C4-2B (cell line): Measurements from ENCODE around the gene ITPKB.
"Not testable (repeated sequence)": the region's sequence is repeated elsewhere in the genome, so short reads cannot be mapped to it uniquely, and the experiment has no call there.

ENCODE experiments used
- H3K27ac ChIP-seq: fragments of 450-650 bp; 2 replicates; pipeline ENCODE4 v1.5.1; 2017
- ZFX ChIP-seq: fragments of 450-650 bp; IDR thresholded peaks from 2 replicates; pipeline ENCODE4 v1.6.1; 2017
- TF ChIP-seq, protein P1 (sequence below): fragments of 450-650 bp; conservative IDR thresholded peaks from 2 replicates; pipeline ENCODE4 v1.5.1; 2017; ENCODE audit warnings: mild to moderate bottlenecking

ITPKB gene

DNA sequence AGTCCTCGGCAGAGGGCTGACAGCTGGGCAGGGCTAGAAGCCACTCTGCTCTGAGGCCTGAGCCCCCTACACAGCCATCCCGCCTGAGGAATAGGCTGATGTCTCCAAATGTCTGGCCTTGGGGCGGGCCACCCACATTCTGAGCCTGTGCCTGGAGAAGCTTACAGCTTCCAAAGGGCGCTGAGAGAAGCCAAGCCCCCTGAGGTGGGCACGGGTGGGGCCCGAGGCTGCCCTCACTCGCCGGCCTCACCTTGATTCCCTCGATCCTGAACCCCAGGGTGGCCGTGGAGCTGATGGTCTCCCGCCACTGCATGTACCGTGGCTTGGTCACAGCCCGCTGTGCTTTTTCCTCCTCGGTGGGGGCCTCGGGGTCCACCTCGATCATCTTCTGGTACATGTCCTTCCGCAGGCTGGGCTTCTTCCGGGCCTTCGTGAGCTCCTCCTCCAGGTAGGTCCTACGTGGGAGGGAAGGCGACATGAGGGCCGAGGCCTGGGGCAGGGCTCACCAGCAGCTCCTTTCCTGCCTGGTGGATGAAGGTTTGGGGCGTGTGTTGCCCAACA lies 97.3 kb downstream of the ITPKB start:
- no peak overlapping the region for H3K27ac ChIP-seq
- no peak for TF ChIP-seq ZFX
- TF ChIP-seq, protein P1, sequence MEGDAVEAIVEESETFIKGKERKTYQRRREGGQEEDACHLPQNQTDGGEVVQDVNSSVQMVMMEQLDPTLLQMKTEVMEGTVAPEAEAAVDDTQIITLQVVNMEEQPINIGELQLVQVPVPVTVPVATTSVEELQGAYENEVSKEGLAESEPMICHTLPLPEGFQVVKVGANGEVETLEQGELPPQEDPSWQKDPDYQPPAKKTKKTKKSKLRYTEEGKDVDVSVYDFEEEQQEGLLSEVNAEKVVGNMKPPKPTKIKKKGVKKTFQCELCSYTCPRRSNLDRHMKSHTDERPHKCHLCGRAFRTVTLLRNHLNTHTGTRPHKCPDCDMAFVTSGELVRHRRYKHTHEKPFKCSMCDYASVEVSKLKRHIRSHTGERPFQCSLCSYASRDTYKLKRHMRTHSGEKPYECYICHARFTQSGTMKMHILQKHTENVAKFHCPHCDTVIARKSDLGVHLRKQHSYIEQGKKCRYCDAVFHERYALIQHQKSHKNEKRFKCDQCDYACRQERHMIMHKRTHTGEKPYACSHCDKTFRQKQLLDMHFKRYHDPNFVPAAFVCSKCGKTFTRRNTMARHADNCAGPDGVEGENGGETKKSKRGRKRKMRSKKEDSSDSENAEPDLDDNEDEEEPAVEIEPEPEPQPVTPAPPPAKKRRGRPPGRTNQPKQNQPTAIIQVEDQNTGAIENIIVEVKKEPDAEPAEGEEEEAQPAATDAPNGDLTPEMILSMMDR = no peak

DNA sequence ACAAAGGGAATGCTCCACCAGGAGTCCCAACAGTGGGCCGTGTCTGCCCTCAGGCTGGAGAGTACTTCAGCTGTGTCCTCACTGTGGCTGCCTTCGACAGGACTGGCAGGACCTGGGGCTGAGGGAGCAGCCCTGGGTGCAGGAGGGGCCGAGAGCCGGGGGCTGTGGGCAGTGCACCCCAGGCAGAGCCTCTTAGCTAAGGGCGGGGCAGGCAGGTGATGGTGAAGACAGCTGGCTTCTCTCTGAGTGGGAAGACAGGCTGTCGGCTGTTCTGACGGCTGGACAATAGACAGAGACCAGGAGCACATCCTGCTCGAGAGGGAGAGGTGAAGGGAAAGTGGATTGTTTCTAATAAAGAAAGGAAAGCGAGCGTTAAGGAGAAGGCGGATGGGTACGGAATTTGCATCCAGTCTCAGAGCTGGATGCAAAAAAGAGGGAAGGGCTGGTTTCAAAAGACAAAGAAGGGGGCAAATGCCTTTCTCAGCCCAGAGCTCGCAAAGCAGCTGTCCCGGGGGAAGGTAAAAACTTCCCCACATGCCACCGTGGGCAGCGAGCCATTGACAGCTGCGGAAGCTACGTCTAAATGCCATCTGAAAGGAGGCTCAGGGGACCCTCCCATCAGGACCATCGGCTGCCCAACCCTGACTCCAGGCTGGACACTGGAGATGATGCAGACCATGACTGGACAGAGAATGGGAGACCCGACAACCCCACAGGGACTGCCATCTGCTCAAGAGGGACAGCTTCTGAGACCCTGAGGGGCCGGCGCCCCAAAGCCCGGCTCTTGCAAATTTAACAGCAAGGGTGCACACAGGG lies 98.6 kb downstream of the ITPKB start:
- no peak overlapping the region for H3K27ac ChIP-seq
- TF ChIP-seq, protein P1 = no peak
- no peak for TF ChIP-seq ZFX

DNA sequence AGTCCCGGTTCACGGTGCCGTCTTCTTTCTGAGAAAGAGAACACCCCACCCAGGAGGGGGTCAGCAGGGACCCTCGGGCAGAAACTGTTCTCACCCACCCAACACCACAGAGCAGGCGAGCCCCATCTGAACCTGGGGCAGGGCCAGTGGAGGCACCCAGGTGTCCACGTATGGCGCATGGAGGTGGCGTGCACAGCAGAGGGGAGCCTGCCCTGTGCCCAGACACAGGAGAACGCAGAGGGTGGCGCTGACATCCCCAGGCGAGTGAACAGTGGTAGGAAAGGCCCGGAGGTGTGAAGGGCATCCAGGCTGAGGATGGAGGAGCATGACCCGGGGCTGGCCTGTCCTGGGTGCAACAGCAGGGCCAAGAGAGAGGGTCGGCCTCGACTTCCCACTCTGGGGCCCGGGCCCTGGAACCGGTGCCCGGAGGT lies 99.4 kb downstream of the ITPKB start:
- no peak overlapping the region for H3K27ac ChIP-seq
- TF ChIP-seq ZFX = no peak
- TF ChIP-seq, protein P1 = no peak

DNA sequence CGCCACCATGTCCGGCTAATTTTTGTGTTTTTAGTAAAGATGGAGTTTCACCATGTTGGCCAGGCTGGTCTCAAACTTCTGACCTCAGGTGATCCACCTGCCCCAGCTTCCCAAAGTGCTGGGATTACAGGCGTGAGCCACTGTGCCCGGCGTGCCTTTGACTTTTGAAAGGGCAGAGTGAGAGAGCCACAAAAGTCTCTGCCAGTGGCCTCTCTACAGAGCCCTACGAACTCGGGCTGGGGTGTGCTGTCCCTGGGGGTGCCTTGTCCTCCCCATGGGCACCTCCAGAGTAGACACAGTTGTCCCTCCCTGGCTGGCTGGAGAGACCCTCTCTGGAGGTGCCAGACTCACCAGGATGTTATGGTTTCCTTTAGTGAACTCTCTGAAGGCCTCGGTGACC lies 99.9 kb downstream of the ITPKB start:
- H3K27ac ChIP-seq = not testable (repeated sequence)

DNA sequence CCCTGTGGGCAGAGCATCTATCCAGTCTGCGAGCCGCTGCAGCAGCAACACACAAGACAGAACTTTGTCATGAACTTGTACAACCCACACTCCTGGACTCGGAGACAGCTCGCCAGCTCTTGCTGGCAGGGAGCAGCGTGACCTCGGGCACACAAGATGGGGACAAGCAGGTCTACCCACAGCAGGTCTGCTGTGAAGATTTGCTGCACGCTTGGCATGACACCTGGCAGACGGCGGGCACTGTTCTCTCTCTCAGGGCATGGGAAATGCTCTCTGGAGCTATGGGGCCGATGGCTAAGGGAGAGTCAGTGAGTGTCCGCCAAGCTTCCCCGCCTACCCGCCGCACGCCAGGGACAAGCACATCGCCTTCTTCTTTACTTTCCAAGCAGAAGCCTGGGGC lies 100.5 kb downstream of the ITPKB start:
- TF ChIP-seq, protein P1 = no peak
- no peak for TF ChIP-seq ZFX
- H3K27ac ChIP-seq = no peak overlapping the region

DNA sequence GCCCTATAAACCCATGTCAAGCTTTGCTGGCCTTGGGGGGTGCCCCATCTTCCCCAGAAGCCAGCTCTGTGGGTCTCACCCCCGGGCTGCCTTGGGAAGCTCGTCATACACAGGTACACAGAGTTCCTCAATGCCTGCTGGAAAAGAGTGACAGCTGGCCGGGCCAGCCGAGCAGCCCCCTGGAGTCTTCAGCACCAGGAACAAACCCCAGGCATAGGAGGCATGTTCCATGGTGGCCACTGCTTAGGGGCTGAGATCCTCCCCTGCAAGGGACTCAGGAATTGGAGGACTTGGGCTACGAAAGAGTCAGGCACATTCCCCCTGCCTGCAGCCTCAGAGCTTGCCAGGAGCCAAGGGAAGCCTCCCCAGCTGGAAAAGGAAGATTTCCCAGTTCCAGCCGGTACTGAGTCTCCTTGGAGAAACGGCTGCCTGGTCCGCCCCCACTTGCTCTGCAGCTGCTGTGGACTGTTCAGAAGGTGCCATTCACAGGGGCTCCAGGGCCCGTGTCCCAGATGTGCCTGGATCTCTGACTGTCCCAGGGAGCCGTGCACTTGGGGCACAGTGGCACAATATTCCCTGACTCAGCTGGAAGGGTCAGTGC lies 101.0 kb downstream of the ITPKB start:
- H3K27ac ChIP-seq = no peak overlapping the region
- TF ChIP-seq, protein P1 = no peak
- TF ChIP-seq ZFX = no peak

DNA sequence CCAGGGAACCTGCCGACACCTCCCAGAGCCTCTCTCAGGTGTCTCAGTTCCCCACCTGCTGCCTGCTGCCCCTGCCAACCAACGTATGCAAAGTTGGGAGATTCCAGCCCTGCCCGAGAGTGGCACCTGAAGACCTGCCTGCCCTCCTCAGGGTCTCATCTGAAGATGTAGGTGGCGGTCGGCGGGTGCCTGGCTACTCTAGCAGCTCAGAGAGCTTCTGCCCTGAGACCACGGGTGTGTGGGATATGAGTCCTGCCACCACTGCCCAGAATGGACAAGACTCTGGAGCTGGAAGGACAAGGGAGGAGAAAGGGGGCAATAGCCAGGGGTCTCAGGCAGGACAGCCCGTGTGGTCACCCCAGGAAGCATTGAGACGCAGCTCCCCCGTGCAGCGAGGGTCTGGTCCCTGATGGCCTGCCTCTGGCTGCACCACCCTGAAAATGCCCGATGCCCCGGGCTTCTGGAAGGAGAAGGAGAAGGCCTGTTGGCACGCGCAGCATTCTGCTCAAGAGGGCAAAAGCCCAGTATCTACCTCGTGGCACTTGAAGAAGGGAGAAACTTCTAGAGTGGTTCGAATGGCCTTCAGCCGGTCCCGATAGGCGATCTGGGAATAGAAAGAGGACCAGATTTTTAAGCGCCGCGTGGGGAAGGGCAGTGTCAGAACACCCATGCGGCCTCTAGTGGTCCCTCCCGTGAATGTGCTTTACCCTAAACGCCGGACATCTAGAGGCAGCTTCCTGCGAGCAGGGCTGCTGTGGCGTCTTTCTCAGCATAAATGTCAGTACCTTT lies 101.7 kb downstream of the ITPKB start:
- TF ChIP-seq, protein P1 = no peak
- no peak for TF ChIP-seq ZFX

More for the DNA sequence above, 101.7 kb downstream of the ITPKB start:
- no peak overlapping the region for H3K27ac ChIP-seq
